ENCODE data around the gene CRTC1. TPM values are rescaled to one million over a fixed set of nuclear protein-coding genes. Genes with fewer than 3 reads are reported as not detected.

The CRTC1 gene
- total and polyA plus RNA-seq, 2 of the 13 experiments (the other 11 are each of a cell fraction or from before 2014, with no cell fraction given) = 2.0 to 2.7 TPM

DNA sequence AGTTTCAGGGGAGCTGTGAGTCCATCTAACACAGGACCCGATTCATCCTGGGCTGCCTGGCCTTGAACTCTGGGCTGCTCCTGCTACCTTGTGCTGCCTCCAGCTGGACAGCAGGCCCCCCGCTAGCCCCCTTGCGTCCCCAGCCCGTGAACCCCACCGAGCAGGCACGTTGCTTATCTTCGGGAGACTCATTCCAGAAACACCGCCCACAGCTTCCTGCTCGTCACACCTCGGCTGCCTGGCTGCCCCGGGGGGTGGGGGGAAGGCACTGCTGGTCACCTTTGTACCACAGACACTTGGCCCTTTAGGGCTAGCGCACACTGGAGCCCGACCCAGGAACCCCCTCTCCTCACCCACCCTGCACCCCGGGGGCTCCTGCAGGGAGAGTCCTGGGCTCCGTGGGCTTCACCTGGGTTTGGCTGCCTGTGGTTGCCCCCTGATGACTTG is 48.1 kb downstream of the CRTC1 start (continued):
- TF ChIP-seq, protein P1, sequence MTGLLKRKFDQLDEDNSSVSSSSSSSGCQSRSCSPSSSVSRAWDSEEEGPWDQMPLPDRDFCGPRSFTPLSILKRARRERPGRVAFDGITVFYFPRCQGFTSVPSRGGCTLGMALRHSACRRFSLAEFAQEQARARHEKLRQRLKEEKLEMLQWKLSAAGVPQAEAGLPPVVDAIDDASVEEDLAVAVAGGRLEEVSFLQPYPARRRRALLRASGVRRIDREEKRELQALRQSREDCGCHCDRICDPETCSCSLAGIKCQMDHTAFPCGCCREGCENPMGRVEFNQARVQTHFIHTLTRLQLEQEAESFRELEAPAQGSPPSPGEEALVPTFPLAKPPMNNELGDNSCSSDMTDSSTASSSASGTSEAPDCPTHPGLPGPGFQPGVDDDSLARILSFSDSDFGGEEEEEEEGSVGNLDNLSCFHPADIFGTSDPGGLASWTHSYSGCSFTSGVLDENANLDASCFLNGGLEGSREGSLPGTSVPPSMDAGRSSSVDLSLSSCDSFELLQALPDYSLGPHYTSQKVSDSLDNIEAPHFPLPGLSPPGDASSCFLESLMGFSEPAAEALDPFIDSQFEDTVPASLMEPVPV (CRISPR knock-in tag; IDR thresholded peaks at IDR 0.05) = 0 out of 2 replicates have a peak, but pooled peaks have one; percentile 29
- TF ChIP-seq ZBTB34 (CRISPR knock-in tag; IDR thresholded peaks at IDR 0.05) (no peak), CBX2 (IDR thresholded peaks at IDR 0.05; ENCODE audit: low read depth, low read length) (no peak), CBX2 (CRISPR knock-in tag; IDR thresholded peaks at IDR 0.05; ENCODE audit: low read depth) (no peak), ZNF569 (CRISPR knock-in tag; IDR thresholded peaks at IDR 0.05; ENCODE audit: borderline replicate concordance) (no peak), TRAFD1 (CRISPR knock-in tag; IDR thresholded peaks at IDR 0.05; ENCODE audit: borderline replicate concordance) (no peak), CCAR2 (optimal IDR thresholded peaks at IDR 0.05; ENCODE audit: low read depth, low read length) (no peak), STAG1 (CRISPR knock-in tag; IDR thresholded peaks at IDR 0.05) (peak; percentile 22; the same call in 1 of the 2 replicates), FOXK1 (CRISPR knock-in tag; IDR thresholded peaks at IDR 0.05; ENCODE audit: borderline replicate concordance, low read depth) (no peak; the same call in 1 of the 2 replicates), DBP (CRISPR knock-in tag; IDR thresholded peaks at IDR 0.05; ENCODE audit: not compliant biosample characterization) (no peak), ZNF709 (CRISPR knock-in tag; IDR thresholded peaks at IDR 0.05) (peak; percentile 59; the same call in 1 of the 2 replicates), EP300 (IDR thresholded peaks at IDR 0.05; ENCODE audit: low read depth in 2 of 2, low read length in 2 of 2) (no peak), EP300 (CRISPR knock-in tag; IDR thresholded peaks at IDR 0.05; ENCODE audit: borderline replicate concordance) (0 out of 2 replicates have a peak, but pooled peaks have one; percentile 14), FOXP1 (IDR thresholded peaks at IDR 0.05) (no peak), FOXP1 (CRISPR knock-in tag; IDR thresholded peaks at IDR 0.05) (0 out of 2 replicates have a peak, but pooled peaks have one; percentile 13), KDM3A (CRISPR knock-in tag; IDR thresholded peaks at IDR 0.05; ENCODE audit: low read depth) (peak; percentile 31; the same call in 1 of the 2 replicates), ZKSCAN1 (IDR thresholded peaks at IDR 0.05; ENCODE audit: low read length) (no peak), ZNF747 (CRISPR knock-in tag; IDR thresholded peaks at IDR 0.05; ENCODE audit: borderline replicate concordance) (no peak), GABPB1 (CRISPR knock-in tag; IDR thresholded peaks at IDR 0.05) (peak; percentile 69), ZMYM3 (CRISPR knock-in tag; IDR thresholded peaks at IDR 0.05) (no peak), RAD51 (IDR thresholded peaks at IDR 0.05; ENCODE audit: borderline replicate concordance) (no peak), KDM6A (CRISPR knock-in tag; IDR thresholded peaks at IDR 0.05; ENCODE audit: low read depth) (no peak), NCOA2 (CRISPR knock-in tag; IDR thresholded peaks at IDR 0.05) (peak; percentile 37; the same call in 1 of the 2 replicates), LBX2 (CRISPR knock-in tag; IDR thresholded peaks at IDR 0.05; ENCODE audit: borderline replicate concordance) (0 out of 2 replicates have a peak, but pooled peaks have one; percentile 54), BORCS8-MEF2B (CRISPR knock-in tag; IDR thresholded peaks at IDR 0.05) (no peak; the same call in 1 of the 2 replicates), ZFP90 (CRISPR knock-in tag; IDR thresholded peaks at IDR 0.05; ENCODE audit: borderline replicate concordance) (0 out of 2 replicates have a peak, but pooled peaks have one; percentile 41)

All from HepG2 (cell line).